Thoracic aorta (tissue), 2 donors: ENCODE measurements around the gene CARS2. TPM values are rescaled to one million over a fixed set of nuclear protein-coding genes. Genes with fewer than 3 reads are reported as not detected.
A peak's percentile ranks its signal among the peaks of the same experiment; 100 is the strongest.
"Not testable (repeated sequence)": the region's sequence is repeated elsewhere in the genome, so short reads cannot be mapped to it uniquely, and the experiment has no call there.

ENCODE experiments used
- ATAC-seq: fragments of 150-250 bp; one replicate; pipeline ENCODE4 v1.8.0; 2017; ENCODE audit warnings: low read depth; ENCODE audit not compliant: insufficient number of reproducible peaks, low FRiP score
- DNase-seq: peaks from one replicate; pipeline ENCODE4 v3.0.0-alpha.2; 2020; ENCODE audit warnings: low spot score
- H3K27ac ChIP-seq, 2 donors: fragments of 200-600 bp; sonication (generic); 1 replicate in 1 of 2; 2 replicates in 1 of 2; pipeline ENCODE4 v1.5.1; 2016; ENCODE audit warnings: mild to moderate bottlenecking in 2 of 2, moderate library complexity in 2 of 2
- H3K27me3 ChIP-seq: fragments of 200-600 bp; sonication (generic); replicated peaks from 2 replicates; pipeline ENCODE4 v1.6.0; 2016; ENCODE audit warnings: mild to moderate bottlenecking; ENCODE audit not compliant: insufficient read depth
- H3K36me3 ChIP-seq: fragments of 200-600 bp; sonication (generic); one replicate; pipeline ENCODE4 v1.5.1; 2016
- H3K4me1 ChIP-seq, 2 donors: fragments of 200-600 bp; sonication (generic); 1 replicate in 1 of 2; 2 replicates in 1 of 2; pipeline versions ENCODE4 v1.5.1 to v1.6.0; 2016; ENCODE audit warnings: low read depth in 2 of 2, mild to moderate bottlenecking in 1 of 2; ENCODE audit not compliant: control insufficient read depth in 1 of 2
- H3K4me3 ChIP-seq: fragments of 200-600 bp; sonication (generic); 2 replicates; pipeline ENCODE4 v1.5.1; 2016; ENCODE audit warnings: mild to moderate bottlenecking
- H3K9me3 ChIP-seq: fragments of 200-600 bp; sonication (generic); 2 replicates; pipeline ENCODE4 v1.5.1; 2016
- total RNA-seq, 2 donors: library from RNA; depleted of rRNA; stranded (reverse); fragments of >200 nt; gene quantifications; one replicate each; pipeline versions ENCODE4 v1.1.0 to v1.2.3, GENCODE V29; 2016
- TF ChIP-seq, protein P1 (sequence below): fragments of 200-600 bp; sonication (generic); IDR thresholded peaks from one replicate; pipeline ENCODE4 v1.5.1; 2019; ENCODE audit warnings: antibody characterized with exemption

The CARS2 gene
- total RNA-seq, 2 donors from 2014 or later: 45.9 to 70.4 TPM

DNA sequence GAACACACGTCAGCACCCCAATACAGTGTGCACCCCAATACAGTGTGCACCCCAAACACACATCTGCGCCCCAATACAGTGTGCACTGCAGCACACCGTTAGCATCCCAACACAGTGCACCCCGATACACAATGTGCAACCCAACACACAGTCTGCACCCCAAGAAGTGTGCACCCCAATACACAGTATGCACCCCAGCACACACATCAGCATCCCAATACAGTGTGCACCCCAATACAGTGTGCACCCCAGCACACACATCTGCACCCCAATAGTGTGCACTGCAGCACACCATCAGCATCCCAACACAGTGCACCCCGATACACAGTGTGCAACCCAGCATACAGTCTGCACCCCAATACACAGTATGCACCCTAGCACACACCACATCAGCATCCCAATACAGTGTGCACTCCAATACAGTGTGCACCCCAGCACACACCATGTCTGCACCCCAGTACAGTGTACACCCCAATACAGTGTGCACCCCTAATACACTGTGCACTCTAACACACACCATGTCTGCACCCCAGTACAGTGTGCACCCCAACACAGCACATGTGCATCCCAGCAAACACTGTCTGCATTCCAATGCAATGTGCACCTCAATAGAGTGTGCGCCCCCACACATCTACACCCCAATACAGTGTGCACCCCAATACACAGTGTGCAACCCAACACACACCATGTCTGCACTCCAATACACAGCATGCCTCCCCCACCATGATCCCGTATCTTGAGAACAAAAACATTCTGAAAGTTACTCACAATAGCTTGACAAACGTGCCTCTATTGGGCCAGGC is 855 bp upstream of the CARS2 start:
- H3K4me1 ChIP-seq: peaks cover 16 to 40% of the 10 kb centered on the region in 2 donors
- no peaks in the 10 kb centered on the region for H3K36me3 ChIP-seq
- TF ChIP-seq, protein P1, sequence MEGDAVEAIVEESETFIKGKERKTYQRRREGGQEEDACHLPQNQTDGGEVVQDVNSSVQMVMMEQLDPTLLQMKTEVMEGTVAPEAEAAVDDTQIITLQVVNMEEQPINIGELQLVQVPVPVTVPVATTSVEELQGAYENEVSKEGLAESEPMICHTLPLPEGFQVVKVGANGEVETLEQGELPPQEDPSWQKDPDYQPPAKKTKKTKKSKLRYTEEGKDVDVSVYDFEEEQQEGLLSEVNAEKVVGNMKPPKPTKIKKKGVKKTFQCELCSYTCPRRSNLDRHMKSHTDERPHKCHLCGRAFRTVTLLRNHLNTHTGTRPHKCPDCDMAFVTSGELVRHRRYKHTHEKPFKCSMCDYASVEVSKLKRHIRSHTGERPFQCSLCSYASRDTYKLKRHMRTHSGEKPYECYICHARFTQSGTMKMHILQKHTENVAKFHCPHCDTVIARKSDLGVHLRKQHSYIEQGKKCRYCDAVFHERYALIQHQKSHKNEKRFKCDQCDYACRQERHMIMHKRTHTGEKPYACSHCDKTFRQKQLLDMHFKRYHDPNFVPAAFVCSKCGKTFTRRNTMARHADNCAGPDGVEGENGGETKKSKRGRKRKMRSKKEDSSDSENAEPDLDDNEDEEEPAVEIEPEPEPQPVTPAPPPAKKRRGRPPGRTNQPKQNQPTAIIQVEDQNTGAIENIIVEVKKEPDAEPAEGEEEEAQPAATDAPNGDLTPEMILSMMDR: no peak
- H3K27me3 ChIP-seq: no peaks in the 10 kb centered on the region
- DNase-seq (no peak), ATAC-seq (no peak)
- peak overlapping the region; percentile 89 for H3K4me3 ChIP-seq
- no peaks in the 10 kb centered on the region for H3K9me3 ChIP-seq
- H3K27ac ChIP-seq: peak overlapping the region; percentile 55 to 70

DNA sequence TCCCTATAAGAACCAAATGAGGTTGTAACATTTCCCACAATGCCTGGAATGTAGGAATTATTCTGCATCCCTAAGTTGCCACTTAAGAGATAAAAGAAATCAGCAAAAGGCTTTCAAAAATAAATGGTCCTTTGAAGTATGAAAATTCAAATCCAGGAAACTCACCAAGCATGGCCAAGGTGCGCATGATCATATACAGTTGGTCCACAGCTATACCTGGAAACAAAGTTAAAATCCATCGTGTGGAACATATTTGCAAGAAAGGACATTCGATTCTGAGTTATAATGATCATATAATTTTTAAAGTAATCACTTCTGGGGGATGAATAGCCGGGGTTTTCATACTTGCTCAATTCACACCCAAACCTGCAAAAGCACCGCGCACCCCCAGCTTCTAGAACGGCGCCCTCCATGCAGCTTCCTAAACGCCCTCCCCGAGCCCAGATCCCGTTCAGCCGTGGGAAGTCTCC is 525 bp downstream of the CARS2 start:
- DNase-seq: no peak
- peak overlapping the region; percentile 89 for H3K4me3 ChIP-seq
- TF ChIP-seq, protein P1: no peak
- peaks cover 9% of the 10 kb centered on the region for H3K36me3 ChIP-seq
- ATAC-seq: no peak
- H3K27ac ChIP-seq: peak overlapping the region; percentile 70 to 72
- H3K9me3 ChIP-seq: no peaks in the 10 kb centered on the region
- peaks cover 10 to 32% of the 10 kb centered on the region in 2 donors for H3K4me1 ChIP-seq
- H3K27me3 ChIP-seq: no peaks in the 10 kb centered on the region

DNA sequence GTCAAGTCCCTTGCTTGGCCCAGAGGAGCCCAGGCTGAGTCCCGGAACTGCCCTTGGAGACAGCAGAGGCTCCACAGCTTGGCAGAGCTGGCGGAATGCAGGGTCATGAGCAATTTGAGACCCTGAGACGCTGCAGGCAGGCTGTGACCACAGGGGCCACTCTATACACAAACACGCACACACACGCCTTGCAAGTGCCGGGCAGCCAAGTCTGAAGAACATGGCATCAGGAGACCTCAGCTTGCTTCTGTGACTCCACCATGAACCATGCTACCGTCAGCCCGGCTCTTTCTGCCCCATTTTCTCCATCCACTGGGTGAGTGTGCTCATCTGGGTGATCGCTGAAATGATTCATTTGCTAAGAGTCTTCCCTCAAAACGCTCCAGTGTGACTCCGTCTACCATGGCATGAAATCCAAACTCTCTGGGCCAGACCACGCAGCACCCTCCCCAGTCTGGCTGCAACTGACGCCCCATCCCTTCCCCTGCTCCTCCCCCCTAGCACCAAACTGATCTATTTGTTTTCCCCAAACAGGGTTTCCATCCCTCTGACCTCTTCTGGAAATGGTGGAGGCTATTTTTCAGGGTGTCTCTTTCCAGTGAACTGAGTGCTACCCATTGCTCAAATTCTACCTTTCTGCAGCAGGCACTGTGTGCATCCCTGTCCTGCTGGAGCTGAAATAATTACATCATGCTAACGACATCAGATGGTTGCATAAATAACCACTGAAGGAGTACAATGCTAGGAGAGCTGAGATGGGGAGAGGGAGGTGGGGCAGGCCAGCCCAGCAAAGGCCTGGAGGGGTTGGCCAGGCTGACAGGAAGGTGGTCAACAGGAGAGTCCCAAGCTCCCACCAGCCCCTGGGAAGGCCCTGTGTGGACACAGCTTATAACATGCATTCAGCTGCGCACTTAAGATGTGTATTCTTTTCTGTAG is 3.1 kb downstream of the CARS2 start:
- DNase-seq (no peak), ATAC-seq (no peak)
- no peak overlapping the region for H3K27ac ChIP-seq
- H3K27me3 ChIP-seq: no peaks in the 10 kb centered on the region
- H3K4me1 ChIP-seq: peaks cover 10 to 32% of the 10 kb centered on the region in 2 donors
- H3K4me3 ChIP-seq: no peak overlapping the region
- peaks cover 33% of the 10 kb centered on the region for H3K36me3 ChIP-seq
- TF ChIP-seq, protein P1: no peak
- no peaks in the 10 kb centered on the region for H3K9me3 ChIP-seq

DNA sequence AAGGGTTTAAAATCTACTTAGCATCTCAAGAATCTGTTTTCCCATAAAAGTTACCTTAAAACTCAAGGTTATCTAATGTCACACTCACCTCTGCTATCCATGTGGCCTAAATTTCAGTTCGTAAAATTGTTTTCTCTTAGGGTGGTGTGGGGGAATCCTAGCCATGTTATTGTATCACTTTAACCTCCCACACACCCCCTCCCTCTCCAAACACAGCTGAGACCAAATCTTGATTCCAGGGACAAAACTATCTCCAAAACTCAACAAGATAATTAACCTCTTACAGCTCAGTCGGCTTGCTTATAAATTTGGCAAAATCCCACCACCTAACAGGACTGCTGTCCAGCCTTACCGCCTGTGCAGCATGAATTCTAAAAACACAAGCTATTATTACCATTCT is 3.8 kb downstream of the CARS2 start:
- H3K4me3 ChIP-seq: no peak overlapping the region
- DNase-seq (no peak), ATAC-seq (no peak)
- H3K27ac ChIP-seq: no peak overlapping the region
- H3K36me3 ChIP-seq: peaks cover 39% of the 10 kb centered on the region
- no peaks in the 10 kb centered on the region for H3K27me3 ChIP-seq
- TF ChIP-seq, protein P1: no peak
- H3K9me3 ChIP-seq: no peaks in the 10 kb centered on the region
- peaks cover 10 to 32% of the 10 kb centered on the region in 2 donors for H3K4me1 ChIP-seq

DNA sequence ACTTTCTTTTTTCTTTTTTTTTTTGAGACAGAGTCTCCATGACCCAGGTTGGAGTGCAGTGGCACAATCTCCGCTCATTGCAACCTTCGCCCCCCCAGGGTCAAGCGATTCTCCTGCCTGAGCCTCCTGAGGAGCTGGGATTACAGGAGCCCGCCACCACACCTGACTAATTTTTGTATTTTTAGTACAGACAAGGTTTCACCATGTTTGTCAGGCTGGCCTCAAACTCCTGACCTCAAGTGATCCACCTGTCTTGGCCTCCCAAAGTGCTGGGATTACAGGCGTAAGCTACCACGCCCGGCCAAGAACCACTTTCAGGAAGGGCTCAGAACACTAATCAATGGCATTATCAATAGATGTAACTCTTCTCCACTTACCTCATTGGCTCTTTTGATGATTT is 4.9 kb downstream of the CARS2 start:
- H3K27ac ChIP-seq, H3K27me3 ChIP-seq, H3K4me3 ChIP-seq, H3K9me3 ChIP-seq, DNase-seq, ATAC-seq: not testable (repeated sequence)
- Histone ChIP-seq H3K36me3 (peaks cover 39% of the 10 kb centered on the region), H3K4me1 (peaks cover 10 to 25% of the 10 kb centered on the region in 2 donors)
